HEK293 (cell line): Measurements from ENCODE around the gene WWOX.

ENCODE experiments used
- CTCF ChIA-PET: fragments of 350-600 bp; formaldehyde crosslinking; extraction: SDS; loops from one replicate; lab custom pipeline; 2021; ENCODE audit warnings: antibody characterized with exemption; lab: Yijun Ruan, JAX
- POLR2A ChIA-PET: fragments of 300-600 bp; formaldehyde crosslinking; extraction: SDS; loops from one replicate; lab custom pipeline; 2020; ENCODE audit warnings: antibody characterized with exemption, inconsistent platforms; lab: Yijun Ruan, JAX
- H3K27ac ChIP-seq: fragments of 200-500 bp; sonication (Bioruptor generic); 2 replicates; pipeline ENCODE4 v1.5.1; 2014; ENCODE audit warnings: low read depth, low read length, control low read depth, inconsistent platforms; ENCODE audit errors: extremely low read depth
- H3K36me3 ChIP-seq, 2 experiments: fragments of 200-500 bp in 1 of 2; sonication (Bioruptor generic) in 1 of 2; 1 replicate in 1 of 2; 2 replicates in 1 of 2; pipeline ENCODE4 v1.5.1; 2014 to 2017; ENCODE audit warnings: inconsistent platforms in 2 of 2, low read length in 2 of 2; ENCODE audit not compliant: control insufficient read depth in 2 of 2, insufficient read depth in 1 of 2
- H3K4me1 ChIP-seq: fragments of 200-500 bp; sonication (Bioruptor generic); 2 replicates; pipeline ENCODE4 v1.5.1; 2014; ENCODE audit warnings: mild to moderate bottlenecking, low read length, inconsistent platforms; ENCODE audit not compliant: control insufficient read depth, insufficient read depth
- H3K4me3 ChIP-seq: 2 replicates; pipeline ENCODE4 v1.5.1; 2011; ENCODE audit warnings: low read depth, mild to moderate bottlenecking, control low read depth, low read length, moderate library complexity
- H3K9me3 ChIP-seq: fragments of 200-500 bp; sonication (Bioruptor generic); 2 replicates; pipeline ENCODE4 v1.5.1; 2014; ENCODE audit warnings: low read depth, low read length, inconsistent platforms; ENCODE audit not compliant: control insufficient read depth, insufficient read depth
- SP2 ChIP-seq: fragments of 450-650 bp; formaldehyde crosslinking; IDR thresholded peaks from 2 replicates; pipeline ENCODE4 v1.5.1; 2016; ENCODE audit warnings: missing biosample characterization, missing genetic modification characterization
- ZNF132 ChIP-seq: fragments of 450-650 bp; formaldehyde crosslinking; IDR thresholded peaks from 2 replicates; pipeline ENCODE4 v1.5.1; 2017; ENCODE audit warnings: missing biosample characterization, missing genetic modification characterization, borderline replicate concordance
- ZNF184 ChIP-seq: fragments of 450-650 bp; IDR thresholded peaks from 2 replicates; pipeline ENCODE4 v1.5.1; 2018; ENCODE audit warnings: missing biosample characterization, mild to moderate bottlenecking, missing genetic modification characterization
- ZNF350 ChIP-seq: fragments of 450-650 bp; formaldehyde crosslinking; IDR thresholded peaks from 2 replicates; pipeline ENCODE4 v1.5.0; 2017; ENCODE audit warnings: missing biosample characterization, mild to moderate bottlenecking, missing genetic modification characterization
- ZNF404 ChIP-seq: fragments of 450-650 bp; formaldehyde crosslinking; IDR thresholded peaks from 2 replicates; pipeline ENCODE4 v1.5.1; 2017; ENCODE audit warnings: missing biosample characterization, missing genetic modification characterization
- ZNF521 ChIP-seq: fragments of 450-650 bp; formaldehyde crosslinking; IDR thresholded peaks from 2 replicates; pipeline ENCODE4 v1.5.1; 2017; ENCODE audit warnings: missing biosample characterization, mild to moderate bottlenecking, missing genetic modification characterization
- ZNF548 ChIP-seq: fragments of 450-650 bp; formaldehyde crosslinking; IDR thresholded peaks from 2 replicates; pipeline ENCODE4 v1.5.1; 2016; ENCODE audit warnings: missing biosample characterization, missing genetic modification characterization
- ZNF660 ChIP-seq: fragments of 450-650 bp; IDR thresholded peaks from 2 replicates; pipeline ENCODE4 v1.5.1; 2018; ENCODE audit warnings: missing biosample characterization, mild to moderate bottlenecking, missing genetic modification characterization
- ZNF830 ChIP-seq: fragments of 450-650 bp; IDR thresholded peaks from 2 replicates; pipeline ENCODE4 v1.5.0; 2018; ENCODE audit warnings: missing biosample characterization, missing genetic modification characterization, low read depth, mild to moderate bottlenecking, moderate library complexity
- ZXDB ChIP-seq: fragments of 450-650 bp; formaldehyde crosslinking; IDR thresholded peaks from 2 replicates; pipeline ENCODE4 v1.5.1; 2016; ENCODE audit warnings: missing biosample characterization, missing genetic modification characterization
- TF ChIP-seq, protein P1 (sequence below): fragments of 450-650 bp; formaldehyde crosslinking; IDR thresholded peaks from 2 replicates; pipeline ENCODE4 v1.5.1; 2016; ENCODE audit warnings: missing biosample characterization, missing genetic modification characterization
- TF ChIP-seq, protein P2 (sequence below): fragments of 450-650 bp; formaldehyde crosslinking; IDR thresholded peaks from 2 replicates; pipeline ENCODE4 v1.5.1; 2016; ENCODE audit warnings: missing biosample characterization, missing genetic modification characterization, borderline replicate concordance
- TF ChIP-seq, protein P3 (sequence below): fragments of 450-650 bp; IDR thresholded peaks from 2 replicates; pipeline ENCODE4 v1.5.1; 2018; ENCODE audit warnings: missing biosample characterization, missing genetic modification characterization
- TF ChIP-seq, protein P4 (sequence below): fragments of 450-650 bp; formaldehyde crosslinking; IDR thresholded peaks from 2 replicates; pipeline ENCODE4 v1.5.1; 2016; ENCODE audit warnings: missing biosample characterization, missing genetic modification characterization
- TF ChIP-seq, protein P5 (sequence below): fragments of 450-650 bp; formaldehyde crosslinking; IDR thresholded peaks from 2 replicates; pipeline ENCODE4 v1.5.1; 2016; ENCODE audit warnings: missing biosample characterization, missing genetic modification characterization
- TF ChIP-seq, protein P6 (sequence below): fragments of 450-650 bp; formaldehyde crosslinking; IDR thresholded peaks from 2 replicates; pipeline ENCODE4 v1.5.1; 2016; ENCODE audit warnings: missing biosample characterization, missing genetic modification characterization

Gene WWOX

DNA sequence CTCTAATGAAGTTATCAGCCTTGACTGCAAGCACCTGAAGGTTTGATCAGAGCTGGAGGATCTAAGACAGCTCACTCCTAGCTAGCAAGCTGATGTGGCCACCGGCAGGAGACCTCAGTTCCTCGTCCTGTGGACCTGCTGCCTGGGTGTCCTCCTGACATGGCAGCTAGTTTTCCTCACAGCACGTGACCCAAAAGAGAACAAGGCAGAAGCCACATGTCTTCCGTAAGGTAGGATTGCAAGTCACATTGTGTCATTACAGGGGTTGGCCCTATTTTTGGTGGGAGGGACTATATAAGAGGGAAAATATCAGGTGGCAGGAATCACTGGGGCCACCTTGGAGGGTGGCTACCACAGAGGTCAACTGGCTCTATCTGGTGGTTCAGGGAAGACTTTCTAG, 18.1 kb upstream of the WWOX start (continued):
- TF ChIP-seq ZNF350 (tag by site-specific recombination) = no peak
- no peak for TF ChIP-seq SP2 (tag by site-specific recombination)

DNA sequence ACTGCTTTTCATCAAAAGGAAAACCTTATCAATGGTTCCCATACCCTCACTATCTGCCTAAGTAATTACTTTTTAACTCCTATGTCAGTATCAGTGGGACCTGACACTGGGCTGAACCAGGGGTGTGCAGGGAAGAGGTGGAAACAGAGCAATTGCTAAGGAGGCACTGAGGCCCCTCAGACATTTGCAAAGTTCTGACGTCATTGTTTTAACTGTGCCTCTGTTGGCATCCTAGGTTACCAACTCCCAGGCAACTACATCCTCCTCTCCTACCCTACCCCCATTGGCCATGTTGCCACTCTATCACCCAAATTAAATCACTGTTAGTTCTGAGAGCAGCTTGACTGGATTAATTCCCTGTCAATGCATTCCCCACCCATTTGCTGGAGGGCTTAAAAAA, 8.0 kb upstream of the WWOX start:
- H3K4me1 ChIP-seq = no peaks in the 10 kb centered on the region
- no peaks in the 10 kb centered on the region for H3K9me3 ChIP-seq
- H3K36me3 ChIP-seq = no peaks in the 10 kb centered on the region
- CTCF ChIA-PET = no interaction called here
- POLR2A ChIA-PET = no interaction called here
- H3K4me3 ChIP-seq = no peak overlapping the region
- no peak overlapping the region for H3K27ac ChIP-seq
- TF ChIP-seq, protein P1, sequence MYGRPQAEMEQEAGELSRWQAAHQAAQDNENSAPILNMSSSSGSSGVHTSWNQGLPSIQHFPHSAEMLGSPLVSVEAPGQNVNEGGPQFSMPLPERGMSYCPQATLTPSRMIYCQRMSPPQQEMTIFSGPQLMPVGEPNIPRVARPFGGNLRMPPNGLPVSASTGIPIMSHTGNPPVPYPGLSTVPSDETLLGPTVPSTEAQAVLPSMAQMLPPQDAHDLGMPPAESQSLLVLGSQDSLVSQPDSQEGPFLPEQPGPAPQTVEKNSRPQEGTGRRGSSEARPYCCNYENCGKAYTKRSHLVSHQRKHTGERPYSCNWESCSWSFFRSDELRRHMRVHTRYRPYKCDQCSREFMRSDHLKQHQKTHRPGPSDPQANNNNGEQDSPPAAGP = no peak

DNA sequence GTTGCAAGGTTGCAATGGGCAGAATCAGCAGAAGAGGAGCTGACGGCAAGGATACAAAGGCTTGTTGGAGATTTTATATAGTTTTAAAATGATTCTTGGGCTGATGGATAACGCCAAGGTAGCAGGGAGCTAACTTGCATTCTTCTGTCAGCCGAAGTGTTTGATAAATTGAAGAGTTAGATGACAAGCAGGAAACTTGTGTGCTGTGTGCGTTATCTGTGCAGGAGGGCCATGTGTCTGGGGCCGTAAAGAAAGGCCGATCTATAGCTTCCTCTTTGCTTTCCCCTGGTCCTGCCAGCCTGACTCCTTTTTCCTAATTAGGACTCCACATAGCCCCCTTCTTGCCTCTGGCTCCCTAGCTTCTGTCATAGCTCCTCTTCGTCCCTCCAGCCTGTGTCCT, 6.7 kb upstream of the WWOX start:
- TF ChIP-seq SP2 (tag by site-specific recombination) (no peak), ZNF521 (tag by site-specific recombination) (no peak), ZNF184 (tag by site-specific recombination) (no peak), ZNF132 (no peak), ZNF830 (tag by site-specific recombination) (no peak), ZXDB (no peak)
- TF ChIP-seq, protein P2, sequence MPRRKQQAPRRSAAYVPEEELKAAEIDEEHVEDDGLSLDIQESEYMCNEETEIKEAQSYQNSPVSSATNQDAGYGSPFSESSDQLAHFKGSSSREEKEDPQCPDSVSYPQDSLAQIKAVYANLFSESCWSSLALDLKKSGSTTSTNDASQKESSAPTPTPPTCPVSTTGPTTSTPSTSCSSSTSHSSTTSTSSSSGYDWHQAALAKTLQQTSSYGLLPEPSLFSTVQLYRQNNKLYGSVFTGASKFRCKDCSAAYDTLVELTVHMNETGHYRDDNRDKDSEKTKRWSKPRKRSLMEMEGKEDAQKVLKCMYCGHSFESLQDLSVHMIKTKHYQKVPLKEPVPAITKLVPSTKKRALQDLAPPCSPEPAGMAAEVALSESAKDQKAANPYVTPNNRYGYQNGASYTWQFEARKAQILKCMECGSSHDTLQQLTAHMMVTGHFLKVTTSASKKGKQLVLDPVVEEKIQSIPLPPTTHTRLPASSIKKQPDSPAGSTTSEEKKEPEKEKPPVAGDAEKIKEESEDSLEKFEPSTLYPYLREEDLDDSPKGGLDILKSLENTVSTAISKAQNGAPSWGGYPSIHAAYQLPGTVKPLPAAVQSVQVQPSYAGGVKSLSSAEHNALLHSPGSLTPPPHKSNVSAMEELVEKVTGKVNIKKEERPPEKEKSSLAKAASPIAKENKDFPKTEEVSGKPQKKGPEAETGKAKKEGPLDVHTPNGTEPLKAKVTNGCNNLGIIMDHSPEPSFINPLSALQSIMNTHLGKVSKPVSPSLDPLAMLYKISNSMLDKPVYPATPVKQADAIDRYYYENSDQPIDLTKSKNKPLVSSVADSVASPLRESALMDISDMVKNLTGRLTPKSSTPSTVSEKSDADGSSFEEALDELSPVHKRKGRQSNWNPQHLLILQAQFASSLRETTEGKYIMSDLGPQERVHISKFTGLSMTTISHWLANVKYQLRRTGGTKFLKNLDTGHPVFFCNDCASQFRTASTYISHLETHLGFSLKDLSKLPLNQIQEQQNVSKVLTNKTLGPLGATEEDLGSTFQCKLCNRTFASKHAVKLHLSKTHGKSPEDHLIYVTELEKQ (tag by site-specific recombination) = no peak
- TF ChIP-seq, protein P3, sequence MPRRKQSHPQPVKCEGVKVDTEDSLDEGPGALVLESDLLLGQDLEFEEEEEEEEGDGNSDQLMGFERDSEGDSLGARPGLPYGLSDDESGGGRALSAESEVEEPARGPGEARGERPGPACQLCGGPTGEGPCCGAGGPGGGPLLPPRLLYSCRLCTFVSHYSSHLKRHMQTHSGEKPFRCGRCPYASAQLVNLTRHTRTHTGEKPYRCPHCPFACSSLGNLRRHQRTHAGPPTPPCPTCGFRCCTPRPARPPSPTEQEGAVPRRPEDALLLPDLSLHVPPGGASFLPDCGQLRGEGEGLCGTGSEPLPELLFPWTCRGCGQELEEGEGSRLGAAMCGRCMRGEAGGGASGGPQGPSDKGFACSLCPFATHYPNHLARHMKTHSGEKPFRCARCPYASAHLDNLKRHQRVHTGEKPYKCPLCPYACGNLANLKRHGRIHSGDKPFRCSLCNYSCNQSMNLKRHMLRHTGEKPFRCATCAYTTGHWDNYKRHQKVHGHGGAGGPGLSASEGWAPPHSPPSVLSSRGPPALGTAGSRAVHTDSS (tag by site-specific recombination) = no peak
- H3K4me3 ChIP-seq = no peak overlapping the region
- POLR2A ChIA-PET = no interaction called here
- CTCF ChIA-PET = interaction anchor here (0.6 kb wide), 1 partner anchor 307 kb away, joined by 4 read pairs; no protein-coding TSS in a partner anchor
- no peaks in the 10 kb centered on the region for H3K4me1 ChIP-seq
- H3K36me3 ChIP-seq = no peaks in the 10 kb centered on the region
- H3K9me3 ChIP-seq = no peaks in the 10 kb centered on the region
- H3K27ac ChIP-seq = no peak overlapping the region

DNA sequence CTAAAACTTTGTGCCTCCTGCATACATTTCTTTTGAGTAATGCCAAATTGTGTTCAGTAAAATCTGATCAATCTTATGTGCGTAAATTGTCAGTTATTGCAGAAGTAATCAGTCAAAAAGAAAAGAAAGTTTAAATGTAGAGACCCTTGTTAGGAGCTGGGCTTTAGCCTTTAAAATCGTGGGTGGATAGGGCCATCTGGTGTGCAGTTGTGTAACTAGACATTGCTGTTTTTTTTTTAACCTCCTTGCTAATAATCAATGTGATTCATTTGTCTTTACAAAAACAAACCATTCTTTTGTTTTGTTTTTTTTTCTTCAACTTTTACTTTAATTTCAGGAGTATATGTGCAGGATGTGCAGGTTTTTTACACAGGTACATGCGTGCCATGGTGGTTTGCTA, 5.3 kb upstream of the WWOX start:
- POLR2A ChIA-PET = no interaction called here
- H3K9me3 ChIP-seq = no peaks in the 10 kb centered on the region
- H3K27ac ChIP-seq = no peak overlapping the region
- TF ChIP-seq, protein P4, sequence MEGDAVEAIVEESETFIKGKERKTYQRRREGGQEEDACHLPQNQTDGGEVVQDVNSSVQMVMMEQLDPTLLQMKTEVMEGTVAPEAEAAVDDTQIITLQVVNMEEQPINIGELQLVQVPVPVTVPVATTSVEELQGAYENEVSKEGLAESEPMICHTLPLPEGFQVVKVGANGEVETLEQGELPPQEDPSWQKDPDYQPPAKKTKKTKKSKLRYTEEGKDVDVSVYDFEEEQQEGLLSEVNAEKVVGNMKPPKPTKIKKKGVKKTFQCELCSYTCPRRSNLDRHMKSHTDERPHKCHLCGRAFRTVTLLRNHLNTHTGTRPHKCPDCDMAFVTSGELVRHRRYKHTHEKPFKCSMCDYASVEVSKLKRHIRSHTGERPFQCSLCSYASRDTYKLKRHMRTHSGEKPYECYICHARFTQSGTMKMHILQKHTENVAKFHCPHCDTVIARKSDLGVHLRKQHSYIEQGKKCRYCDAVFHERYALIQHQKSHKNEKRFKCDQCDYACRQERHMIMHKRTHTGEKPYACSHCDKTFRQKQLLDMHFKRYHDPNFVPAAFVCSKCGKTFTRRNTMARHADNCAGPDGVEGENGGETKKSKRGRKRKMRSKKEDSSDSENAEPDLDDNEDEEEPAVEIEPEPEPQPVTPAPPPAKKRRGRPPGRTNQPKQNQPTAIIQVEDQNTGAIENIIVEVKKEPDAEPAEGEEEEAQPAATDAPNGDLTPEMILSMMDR (tag by site-specific recombination) = peak; percentile 32; the same call in 1 of the 2 replicates
- TF ChIP-seq ZNF548 (tag by site-specific recombination) (no peak), ZNF404 (tag by site-specific recombination) (no peak), ZNF660 (no peak)
- TF ChIP-seq, protein P5, sequence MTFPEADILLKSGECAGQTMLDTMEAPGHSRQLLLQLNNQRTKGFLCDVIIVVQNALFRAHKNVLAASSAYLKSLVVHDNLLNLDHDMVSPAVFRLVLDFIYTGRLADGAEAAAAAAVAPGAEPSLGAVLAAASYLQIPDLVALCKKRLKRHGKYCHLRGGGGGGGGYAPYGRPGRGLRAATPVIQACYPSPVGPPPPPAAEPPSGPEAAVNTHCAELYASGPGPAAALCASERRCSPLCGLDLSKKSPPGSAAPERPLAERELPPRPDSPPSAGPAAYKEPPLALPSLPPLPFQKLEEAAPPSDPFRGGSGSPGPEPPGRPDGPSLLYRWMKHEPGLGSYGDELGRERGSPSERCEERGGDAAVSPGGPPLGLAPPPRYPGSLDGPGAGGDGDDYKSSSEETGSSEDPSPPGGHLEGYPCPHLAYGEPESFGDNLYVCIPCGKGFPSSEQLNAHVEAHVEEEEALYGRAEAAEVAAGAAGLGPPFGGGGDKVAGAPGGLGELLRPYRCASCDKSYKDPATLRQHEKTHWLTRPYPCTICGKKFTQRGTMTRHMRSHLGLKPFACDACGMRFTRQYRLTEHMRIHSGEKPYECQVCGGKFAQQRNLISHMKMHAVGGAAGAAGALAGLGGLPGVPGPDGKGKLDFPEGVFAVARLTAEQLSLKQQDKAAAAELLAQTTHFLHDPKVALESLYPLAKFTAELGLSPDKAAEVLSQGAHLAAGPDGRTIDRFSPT = no peak
- TF ChIP-seq, protein P6, sequence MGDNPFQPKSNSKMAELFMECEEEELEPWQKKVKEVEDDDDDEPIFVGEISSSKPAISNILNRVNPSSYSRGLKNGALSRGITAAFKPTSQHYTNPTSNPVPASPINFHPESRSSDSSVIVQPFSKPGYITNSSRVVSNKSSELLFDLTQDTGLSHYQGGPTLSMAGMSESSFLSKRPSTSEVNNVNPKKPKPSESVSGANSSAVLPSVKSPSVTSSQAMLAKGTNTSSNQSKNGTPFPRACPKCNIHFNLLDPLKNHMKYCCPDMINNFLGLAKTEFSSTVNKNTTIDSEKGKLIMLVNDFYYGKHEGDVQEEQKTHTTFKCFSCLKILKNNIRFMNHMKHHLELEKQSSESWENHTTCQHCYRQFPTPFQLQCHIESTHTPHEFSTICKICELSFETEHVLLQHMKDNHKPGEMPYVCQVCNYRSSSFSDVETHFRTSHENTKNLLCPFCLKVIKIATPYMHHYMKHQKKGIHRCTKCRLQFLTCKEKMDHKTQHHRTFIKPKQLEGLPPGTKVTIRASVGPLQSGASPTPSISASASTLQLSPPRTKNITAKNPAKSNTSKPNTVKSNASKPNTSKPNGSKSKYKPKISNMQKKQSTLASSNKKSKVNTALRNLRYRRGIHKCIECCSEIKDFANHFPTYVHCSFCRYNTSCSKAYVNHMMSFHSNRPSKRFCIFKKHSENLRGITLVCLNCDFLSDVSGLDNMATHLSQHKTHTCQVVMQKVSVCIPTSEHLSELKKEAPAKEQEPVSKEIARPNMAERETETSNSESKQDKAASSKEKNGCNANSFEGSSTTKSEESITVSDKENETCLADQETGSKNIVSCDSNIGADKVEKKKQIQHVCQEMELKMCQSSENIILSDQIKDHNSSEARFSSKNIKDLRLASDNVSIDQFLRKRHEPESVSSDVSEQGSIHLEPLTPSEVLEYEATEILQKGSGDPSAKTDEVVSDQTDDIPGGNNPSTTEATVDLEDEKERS (tag by site-specific recombination) = no peak
- TF ChIP-seq, all 188 proteins: peak for 1
- no peak overlapping the region for H3K4me3 ChIP-seq
- CTCF ChIA-PET = interaction anchor here (0.7 to 1.3 kb wide), 4 partner anchors 9 to 113 kb away, joined by 3 to 10 read pairs (median 6); no protein-coding TSS in a partner anchor
- H3K4me1 ChIP-seq = 0 out of 2 replicates have a peak, but pooled peaks cover 2% of the 10 kb centered on the region
- H3K36me3 ChIP-seq = no peaks in the 10 kb centered on the region
